Stromal cell of bone marrow (primary cell): ENCODE data around the gene CAMSAP1.

Experiments used
- DNase-seq: peaks from one replicate; pipeline ENCODE4 v3.0.0-alpha.2; 2012; ENCODE audit warnings: low read depth

The CAMSAP1 gene

DNA sequence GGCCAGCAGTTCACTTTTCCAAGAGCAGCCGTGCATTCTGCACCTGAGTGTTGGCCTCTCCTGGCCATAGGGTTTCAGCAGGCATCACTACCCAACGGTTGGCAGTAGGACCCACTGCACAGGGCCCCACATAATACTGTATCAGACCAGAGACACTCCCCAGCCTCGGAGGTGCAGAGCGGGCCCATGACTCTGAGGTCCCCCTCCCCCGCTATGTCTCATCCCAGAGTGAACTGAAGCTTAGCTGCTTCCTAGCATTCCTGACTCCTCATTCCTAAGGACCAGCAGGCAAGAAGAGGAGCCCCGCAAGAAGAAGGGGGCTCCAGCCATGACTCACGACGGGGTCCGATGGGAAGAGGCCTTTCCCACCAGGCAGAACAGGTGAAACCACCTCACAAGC is 67.2 kb downstream of the CAMSAP1 start:
- DNase-seq = no peak

DNA sequence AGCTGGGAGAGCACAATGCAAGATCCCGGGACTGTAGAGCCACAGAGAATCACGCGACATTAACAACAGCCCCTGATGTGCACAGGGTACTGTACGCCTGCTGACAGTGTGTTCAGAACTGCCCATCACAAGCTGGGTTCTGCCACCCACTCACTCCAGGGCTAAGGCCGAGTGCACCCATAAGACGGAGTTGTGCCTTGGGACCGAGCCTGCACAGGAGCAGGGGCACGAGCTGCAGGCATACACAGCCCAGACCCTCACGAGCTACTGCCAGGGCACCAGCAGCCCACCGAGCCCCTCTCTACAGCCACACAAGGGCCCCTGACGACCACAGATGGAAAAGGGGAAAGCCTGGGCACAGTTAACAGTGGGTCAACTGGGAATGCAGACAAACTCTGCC is 67.8 kb downstream of the CAMSAP1 start:
- no peak for DNase-seq

DNA sequence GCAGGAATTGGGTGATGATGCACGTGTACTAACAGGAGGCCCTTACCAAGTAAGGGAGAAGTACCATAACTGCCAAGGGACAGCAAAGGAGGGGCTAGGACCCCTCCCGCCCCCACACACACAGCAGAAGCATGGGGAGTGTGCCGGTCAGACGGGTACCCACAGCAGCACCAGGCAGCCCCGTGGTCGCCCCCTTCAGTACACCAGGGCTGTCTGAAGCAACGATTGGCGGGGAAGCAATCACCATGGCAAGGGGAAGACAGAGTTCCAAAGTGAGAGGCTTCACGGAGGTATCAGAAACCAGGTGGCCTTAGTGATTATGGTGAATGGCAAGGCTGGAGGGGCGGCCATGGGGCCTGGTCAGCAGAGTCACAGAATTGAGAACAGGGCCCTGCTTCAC is 72.2 kb downstream of the CAMSAP1 start:
- no peak for DNase-seq

DNA sequence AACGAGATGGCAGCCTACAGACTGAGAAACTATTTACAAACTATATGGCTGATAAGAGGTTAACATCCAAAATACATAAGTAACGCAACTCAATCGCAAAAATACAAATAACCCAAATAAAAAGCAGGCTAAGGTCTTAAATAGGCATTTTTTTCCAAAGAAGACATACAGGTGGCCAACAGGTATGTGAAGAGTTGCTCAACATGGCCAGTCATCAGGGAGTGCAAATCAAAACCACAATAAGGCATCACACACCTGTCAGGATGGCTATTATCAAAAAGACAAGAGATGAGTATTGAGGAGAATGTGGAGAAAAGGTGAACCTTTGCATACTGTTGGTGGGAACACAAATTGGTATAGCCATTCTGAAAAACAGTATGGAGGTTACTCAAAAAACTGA is 73.5 kb downstream of the CAMSAP1 start:
- DNase-seq = no peak

DNA sequence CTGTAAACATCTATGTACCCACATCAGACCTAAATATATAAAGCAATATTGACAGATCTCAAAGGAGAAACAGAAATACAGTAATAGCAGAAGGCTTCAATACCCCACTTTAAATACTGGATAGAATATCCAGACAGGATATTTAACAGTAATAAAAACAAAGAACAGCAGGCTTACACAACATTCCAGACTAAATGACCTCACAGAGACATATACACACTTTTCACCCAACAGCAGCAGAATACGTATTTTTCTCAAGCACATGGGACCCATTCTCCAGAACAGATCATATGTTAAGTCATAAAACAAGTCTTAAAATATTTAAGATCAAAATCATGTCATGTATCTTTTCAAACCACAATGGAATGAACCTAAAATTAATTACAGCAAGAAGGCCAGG is 76.8 kb downstream of the CAMSAP1 start:
- no peak for DNase-seq

DNA sequence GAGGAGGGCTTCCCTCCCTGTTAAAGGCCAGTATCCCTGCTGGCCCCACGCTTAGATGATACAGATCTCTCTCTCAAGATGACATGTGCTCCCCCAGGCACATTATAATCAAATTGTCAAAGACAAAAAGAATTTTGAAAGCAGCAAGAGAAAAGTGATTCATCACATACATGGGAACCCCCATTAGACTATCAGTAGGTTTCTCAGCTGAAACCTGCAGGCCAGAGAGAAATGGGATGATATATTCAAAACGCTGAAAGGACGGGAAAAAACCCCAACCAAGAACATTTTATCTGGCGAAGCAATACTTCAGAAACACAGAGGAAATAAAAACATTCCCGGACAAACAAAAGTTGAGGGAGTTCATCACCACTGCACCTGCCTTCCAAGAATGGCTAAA is 78.7 kb downstream of the CAMSAP1 start:
- no peak for DNase-seq

DNA sequence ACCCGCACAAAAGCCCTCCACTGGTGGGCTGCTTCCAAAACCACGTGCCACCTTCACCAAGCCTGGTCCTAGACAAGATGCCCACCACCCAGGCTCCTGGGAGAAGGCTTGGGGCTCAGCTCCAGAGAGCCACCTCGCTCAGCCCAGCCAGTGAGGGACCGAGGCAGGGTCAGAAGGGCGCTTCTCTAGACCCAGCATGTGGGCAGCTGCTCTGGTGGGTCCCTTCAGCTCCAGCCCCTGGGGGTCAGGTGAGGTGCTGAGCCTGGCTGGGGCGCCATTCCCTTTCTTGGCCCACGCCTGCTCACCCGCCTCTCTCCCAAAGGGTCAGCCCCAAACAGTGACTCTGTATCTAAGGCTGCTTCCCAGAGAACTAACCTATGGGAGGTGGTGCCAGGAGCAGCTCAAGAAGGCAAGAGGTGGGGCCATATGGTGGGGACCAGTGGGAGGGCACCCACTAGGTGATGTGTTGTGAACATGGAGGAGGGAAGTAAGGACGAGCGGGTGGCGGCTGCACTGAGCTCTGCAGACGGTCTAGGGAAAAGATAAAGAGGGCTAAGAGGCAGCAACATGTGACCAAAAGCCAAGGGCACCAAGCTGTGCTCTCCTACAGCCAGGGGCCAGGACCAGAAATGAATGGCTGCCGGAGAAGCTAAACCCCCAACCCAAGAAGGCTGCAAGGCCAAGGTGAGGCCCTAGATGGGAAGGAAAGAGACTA is 79.3 kb downstream of the CAMSAP1 start:
- no peak for DNase-seq

DNA sequence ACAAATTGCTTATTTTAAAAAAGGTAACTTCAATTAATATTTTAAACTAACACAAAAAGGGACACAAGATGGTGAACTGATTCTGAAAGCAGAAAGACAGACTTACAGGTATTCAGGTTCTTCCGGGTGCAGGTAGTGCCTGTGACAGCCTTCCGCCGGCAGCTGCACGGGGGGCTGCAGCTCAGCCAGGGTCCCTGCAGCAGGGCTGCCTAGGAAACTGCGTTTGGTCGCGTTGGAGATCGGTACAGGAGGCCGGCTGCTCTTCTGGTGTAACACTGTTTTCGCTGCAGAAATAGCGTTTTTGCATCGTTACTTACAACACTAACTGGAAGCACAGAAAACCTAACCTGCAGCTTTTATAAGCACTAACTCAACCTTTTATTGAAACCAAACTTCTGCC is 80.0 kb downstream of the CAMSAP1 start:
- DNase-seq = no peak

DNA sequence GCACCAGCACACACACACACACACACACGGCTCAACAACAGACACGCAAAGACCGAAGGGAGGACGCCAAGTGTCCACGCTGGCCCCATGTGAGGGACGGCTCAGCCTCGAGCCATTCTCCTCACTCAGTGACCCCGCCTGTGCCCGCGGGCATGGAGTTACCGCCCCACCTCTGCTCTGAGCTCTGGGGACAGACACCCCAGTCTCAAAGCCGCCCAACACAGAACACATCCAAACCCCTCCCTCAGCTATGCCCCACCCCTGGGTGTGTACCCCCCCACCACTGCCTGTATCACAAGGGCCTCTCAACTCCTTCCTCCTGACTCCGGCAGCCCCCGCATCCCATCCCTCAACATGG is 81.2 kb downstream of the CAMSAP1 start:
- no peak for DNase-seq

DNA sequence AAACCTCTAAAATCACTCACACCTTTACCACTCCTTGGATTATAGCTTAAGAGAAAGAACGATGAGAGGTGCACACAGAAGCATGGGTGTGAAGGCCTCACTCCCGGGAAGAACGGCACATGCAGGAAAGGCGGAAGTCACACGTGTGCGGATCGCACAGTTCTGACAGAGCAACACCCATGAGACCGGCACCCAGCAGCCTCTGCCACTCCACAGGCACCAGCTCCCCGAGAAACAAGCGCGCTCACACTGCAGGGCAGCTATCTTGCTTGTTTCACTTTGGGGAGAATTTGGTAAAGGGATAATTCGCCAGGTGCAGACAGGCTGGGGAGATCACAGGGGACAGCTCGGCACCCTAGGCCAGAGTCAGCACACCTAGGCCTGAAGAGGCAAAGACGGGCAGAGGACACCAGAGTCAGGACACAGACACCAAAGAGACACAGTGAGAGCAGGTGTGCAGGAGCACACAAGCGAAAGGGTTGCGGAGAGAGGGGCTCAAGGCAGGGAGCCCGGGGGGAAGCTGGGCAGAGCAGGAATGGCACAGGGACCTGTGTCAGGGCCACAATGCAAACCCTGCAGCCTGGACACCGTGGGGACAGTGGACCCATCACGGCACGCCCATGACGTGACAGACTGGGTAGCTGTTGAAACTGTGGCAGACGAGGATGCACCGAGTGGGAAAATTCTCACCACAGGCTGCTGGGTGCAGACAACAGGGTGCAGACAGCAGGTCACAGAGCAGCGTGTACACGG is 81.7 kb downstream of the CAMSAP1 start:
- DNase-seq = no peak

DNA sequence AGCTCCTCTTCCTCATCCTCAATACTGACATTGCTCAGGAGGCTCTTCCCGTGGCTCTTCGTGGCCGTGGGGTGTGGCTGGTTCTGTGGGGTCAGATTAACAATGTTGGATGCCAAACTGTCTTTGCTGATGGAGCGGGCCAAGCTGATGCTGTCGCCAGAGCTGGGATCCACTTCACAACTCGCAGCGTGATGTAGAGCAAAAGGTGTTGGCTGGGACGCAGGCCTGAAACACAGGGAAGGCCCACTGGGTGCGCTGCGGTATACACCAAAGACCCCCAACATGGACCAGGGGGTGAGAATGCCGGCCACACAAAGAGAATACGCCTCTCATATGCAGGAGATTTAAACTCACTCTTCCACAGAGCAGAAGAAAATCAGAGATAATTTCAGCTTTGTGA is 84.3 kb downstream of the CAMSAP1 start:
- no peak for DNase-seq

DNA sequence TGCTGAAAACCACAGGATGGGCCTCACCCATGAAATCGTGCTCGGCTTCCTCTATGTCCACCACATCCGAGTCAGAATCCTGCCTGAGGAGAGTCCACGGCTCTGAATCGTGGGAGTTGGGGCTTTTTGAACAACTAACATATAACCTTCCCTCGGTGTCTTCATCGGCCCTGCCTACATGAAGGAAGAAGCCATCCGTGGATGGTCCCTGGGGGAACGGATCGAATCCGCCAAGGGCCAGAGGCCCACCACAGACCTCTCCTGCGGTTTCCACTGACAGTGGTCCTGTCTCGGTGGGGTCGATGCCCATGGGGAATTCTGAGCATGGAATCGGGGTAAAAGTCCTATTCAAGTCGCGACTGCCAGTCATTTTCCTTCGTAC is 85.0 kb downstream of the CAMSAP1 start:
- DNase-seq = no peak

DNA sequence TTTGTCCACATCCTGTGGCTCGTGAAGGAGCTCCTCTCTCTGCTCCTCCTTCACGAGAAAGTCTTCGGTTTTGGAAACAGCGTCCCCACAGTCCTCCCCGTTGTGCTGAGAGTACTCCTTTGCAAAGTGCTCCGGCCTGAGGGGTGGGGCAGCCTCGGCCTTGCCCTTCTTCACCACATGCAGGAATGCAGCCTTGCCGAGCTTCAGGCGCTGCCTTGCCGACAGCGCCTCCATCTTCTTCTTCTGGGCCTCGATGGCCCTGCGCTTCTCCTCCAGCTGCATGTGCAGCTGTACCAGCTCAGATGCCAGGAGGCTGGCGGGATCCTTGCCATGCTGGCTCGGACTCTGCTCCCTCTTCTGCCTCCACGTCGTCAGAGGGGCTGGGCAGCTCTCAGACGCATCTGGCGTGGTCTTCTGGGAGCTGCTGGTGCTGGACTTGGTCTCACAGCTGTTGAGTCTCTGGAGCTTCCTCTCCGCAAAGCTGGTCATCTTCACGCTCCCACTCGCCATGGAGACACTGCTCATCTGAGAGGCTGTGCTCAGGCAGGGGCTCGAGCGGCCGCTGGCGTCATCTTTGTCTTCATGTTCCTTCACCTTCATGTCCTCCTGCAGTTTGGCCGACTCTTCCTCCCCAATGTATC is 85.5 kb downstream of the CAMSAP1 start:
- DNase-seq = no peak

DNA sequence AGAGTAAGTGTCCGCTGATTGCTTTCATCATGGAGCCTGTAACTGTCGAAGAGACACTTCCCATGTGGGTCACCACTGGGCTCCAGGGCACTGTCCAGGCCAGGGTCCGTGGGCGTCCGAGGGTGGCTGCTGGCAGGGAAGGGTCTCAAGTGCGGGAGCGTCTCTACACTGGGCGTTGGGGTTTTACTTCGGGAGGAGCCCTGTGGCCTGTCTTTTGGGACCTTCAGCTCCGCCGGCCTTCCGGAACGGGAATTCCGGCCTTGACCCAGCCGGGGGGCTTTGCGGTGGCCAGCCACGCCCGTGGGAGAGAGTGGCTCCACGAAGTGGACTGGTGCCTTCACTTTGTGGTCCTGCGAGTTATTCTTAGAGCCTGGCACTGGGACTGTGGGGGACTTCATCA is 86.2 kb downstream of the CAMSAP1 start:
- DNase-seq = no peak

DNA sequence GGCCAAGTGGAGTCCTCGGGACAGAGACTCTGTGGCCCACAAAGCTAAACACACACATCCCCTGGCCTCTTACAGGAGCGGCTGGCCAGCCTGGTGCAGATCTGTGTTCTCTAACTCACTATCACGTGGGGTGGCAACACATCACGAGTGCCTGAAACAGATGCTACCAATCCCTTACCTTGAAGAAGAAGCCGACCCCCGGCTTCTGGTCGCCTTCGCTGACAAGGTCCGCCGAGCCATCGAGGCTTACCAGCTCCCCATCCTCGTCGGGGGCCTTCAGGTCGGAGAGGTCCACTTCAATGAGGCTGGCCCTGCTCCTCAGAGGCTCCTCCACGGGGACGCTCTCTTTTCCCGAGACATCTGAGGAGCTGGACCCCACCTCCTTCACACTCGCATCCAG is 86.7 kb downstream of the CAMSAP1 start:
- no peak for DNase-seq

DNA sequence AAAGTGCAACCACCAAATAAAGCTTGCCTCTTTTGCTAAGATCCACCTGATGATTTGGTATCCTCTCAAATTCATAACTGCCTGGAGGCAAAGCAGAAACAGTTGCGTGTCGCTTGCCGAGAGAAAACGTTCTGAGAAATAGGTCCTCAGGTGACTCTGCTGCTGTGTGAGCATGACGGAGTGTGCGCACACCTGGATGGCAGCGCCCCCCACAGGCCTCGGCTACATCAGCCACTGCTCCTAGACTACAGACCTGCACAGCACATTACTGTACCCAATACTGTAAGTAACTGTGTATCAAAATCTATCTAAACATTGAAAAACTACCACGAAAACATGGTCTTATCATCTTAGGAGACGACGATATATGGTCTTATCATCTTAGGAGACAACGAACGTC is 87.4 kb downstream of the CAMSAP1 start:
- no peak for DNase-seq

DNA sequence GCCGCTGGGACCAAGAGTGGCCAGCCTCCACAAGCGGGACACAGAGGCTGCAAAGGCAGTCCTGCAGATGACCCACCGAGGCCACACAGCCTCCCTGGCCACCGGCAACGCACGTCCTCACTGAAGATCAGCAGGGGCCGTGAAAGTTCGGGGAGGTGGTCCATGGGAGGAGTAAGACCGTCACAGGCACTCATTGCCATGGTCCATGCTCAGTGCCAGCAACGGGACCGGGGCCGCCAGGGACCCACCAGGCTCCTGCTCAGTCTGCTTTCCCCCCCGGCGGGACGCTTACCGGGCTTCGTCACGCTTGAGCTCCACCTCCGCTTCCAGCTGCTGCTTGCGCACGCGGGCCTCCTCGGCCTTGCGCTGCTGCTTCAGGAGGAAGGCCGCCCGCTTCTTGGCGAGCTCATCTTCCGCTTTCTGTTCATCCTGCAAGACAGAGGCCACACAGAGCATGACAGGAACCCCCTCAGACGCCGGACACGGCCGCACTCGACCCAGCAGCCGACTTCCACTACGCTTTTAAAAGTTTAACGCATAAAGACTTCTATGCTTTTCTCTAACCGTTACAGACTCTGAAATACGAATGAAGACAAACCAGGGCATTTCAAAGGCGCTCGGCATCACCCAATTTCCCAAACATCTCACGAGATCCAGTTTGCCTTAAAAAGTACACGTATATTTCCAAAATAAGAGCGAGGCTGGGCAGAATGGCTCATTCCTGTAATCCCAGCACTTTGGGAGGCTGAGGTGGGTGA is 88.4 kb downstream of the CAMSAP1 start:
- no peak for DNase-seq

DNA sequence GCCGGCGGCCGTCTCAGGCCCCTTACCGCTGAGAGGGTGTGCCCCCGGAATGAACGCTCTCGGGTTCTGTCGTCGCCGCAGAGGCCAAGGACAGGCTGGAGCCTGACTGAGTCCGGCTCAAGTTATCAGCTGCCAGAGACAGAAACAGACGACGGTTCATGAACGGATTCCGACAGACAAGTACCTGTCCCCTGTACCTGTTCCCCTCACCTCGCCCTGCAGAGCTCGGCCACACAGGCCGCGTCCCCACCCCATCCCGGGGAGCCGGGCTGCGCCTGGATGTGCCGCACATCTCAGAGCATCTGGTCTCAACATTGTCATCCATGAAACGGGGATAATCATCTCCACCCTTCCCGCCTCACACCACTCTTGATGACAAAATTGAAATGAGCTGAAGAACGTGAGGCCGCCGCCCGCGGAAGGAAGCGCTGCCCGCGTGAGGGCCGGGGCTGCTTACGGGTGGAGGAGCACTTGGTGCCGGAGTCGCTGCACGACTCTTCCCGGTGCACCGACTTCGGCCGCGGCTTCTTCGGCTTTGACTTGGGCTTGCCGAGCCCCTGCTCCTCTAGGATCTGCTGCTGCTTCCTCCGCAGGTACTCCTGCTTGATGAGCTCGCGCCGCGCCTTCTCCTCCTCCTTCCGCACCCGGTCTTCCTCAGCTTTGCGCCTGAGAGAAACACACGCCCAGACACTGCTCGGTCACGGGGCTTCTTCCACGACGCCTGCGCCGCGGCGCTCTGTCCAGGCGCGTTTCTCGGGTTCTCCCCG is 89.2 kb downstream of the CAMSAP1 start:
- no peak for DNase-seq

DNA sequence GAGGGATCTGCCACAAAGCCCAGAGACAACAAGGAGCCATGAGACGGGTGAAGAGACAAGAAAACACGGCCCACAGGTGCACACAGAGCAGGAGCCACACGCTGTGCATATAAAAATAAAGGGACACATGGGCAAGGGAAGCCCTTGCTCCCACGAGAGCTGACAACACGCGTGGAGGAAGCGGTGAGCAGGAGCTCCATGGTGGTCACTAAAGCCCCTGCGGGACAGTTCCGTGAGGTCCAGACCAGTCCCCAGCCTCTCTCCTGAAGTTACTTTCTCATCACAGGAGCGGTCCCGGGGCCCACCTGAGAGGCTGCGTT is 90.7 kb downstream of the CAMSAP1 start:
- DNase-seq = no peak

DNA sequence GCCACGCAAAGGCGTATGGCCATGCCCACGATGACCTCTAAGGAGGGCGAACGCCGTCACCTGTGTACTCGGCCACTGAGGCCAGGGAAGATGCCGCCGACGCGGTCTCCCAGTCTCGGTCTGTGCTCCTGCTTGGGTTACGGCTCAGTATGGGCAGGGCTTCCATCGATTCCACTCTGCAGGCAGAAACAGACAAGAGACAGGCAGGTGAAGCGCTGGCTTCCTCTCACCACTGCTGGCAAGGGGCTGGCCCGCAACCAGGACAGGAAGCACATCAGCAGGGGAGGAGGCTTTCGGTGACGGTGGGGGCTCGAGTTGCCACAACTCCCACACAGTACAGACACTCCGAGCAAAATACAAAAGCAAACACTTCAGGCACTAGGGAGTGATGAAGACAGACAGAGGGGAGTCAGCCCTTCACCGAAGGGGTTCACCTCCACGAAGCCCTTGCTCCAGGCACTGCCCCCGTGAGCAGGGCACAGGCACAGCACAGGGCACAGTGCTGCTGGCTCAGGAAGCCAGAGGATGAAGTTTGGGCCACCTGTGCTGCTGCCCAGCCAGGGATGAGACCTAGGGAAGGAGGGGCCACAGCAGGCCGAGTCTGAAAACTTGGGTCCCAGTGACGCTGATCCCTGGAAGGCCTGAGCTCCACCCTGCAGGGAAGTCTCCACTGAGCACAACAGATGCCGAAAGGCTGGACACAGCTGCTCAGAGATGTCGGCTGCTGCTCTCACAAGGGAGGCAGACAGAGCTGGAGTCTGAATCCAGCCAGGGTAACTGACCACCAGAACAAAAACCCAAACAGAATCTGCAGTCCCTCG is 91.3 kb downstream of the CAMSAP1 start:
- no peak for DNase-seq

DNA sequence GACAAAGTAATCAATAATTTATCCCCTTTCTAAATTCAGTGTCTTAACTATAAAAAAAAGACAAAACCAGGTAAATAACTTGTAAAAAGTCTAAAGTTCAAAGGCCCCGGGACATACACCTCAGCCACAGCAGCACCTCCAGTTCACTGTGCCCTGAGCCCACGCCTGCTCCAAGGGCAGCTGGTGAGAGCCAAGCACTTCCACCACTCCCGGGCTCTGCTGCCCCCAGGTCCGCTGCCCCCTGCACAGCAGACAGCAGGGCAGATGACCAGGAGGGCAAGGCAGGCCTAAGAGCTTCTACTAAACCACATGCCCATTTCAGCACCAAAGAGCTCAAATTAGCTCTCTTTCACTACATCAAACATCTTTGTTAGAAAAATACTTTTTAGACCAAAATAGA is 91.9 kb downstream of the CAMSAP1 start:
- DNase-seq = no peak
